B cell (primary cell): ENCODE results near the gene PHF13. TPM values are rescaled to one million over a fixed set of nuclear protein-coding genes. Genes with fewer than 3 reads are reported as not detected.
A peak's percentile ranks its signal among the peaks of the same experiment; 100 is the strongest.

Experiments used
- ATAC-seq: fragments of 200-7000 bp; cut with Tn5 transposase; one replicate; pipeline ENCODE4 v1.10.0; 2021; ENCODE audit warnings: low read depth, mild to moderate bottlenecking, moderate number of reproducible peaks, moderate library complexity
- CTCF ChIA-PET: fragments of 350-600 bp; sonication (Branson Sonifier 250); formaldehyde crosslinking; loops from one replicate; lab custom pipeline; 2021; ENCODE audit warnings: antibody characterized with exemption, inconsistent platforms; lab: Charles Lee
- POLR2A ChIA-PET: fragments of 350-600 bp; sonication (Branson Sonifier 250); formaldehyde crosslinking; loops from one replicate; lab custom pipeline; 2021; ENCODE audit warnings: antibody characterized with exemption; lab: Charles Lee
- DNase-seq: peaks from one replicate; pipeline ENCODE4 v3.0.0; 2013
- H2AFZ ChIP-seq: 2 replicates; pipeline ENCODE4 v1.6.1; 2012; ENCODE audit warnings: mild to moderate bottlenecking, low read depth, low read length; ENCODE audit not compliant: insufficient read depth, poor library complexity, severe bottlenecking
- H3K27ac ChIP-seq, 2 donors: 1 replicate in 1 of 2; 2 replicates in 1 of 2; pipeline ENCODE4 v1.5.1; 2012 to 2013; ENCODE audit warnings: low read length in 2 of 2, mild to moderate bottlenecking in 2 of 2, moderate library complexity in 1 of 2
- H3K27me3 ChIP-seq, 4 experiments: fragments of 200-600 bp in 1 of 4; sonication (generic) in 1 of 4; replicated peaks in 1 of 4; 1 replicate in 2 of 4; 2 replicates in 2 of 4; pipeline versions ENCODE4 v1.6.1 to v1.7.0; 2013 to 2016; ENCODE audit warnings: low read length in 3 of 4, mild to moderate bottlenecking in 2 of 4, mixed read lengths in 1 of 4, moderate library complexity in 1 of 4; ENCODE audit not compliant: insufficient read depth in 4 of 4, control insufficient read depth in 3 of 4; ENCODE audit errors: control extremely low read depth in 1 of 4
- H3K36me3 ChIP-seq, 2 experiments: replicated peaks in 1 of 2; 1 replicate in 1 of 2; 2 replicates in 1 of 2; pipeline versions ENCODE4 v1.6.1 to v1.7.1; 2013; ENCODE audit warnings: low read length in 1 of 2; ENCODE audit not compliant: insufficient read depth in 2 of 2, control insufficient read depth in 1 of 2; ENCODE audit errors: control extremely low read depth in 1 of 2, extremely low read depth in 1 of 2
- H3K4me1 ChIP-seq, 2 donors: fragments of 200-600 bp in 1 of 2; sonication (generic) in 1 of 2; 1 replicate in 1 of 2; 2 replicates in 1 of 2; pipeline versions ENCODE4 v1.5.1 to v1.6.1; 2013 to 2017; ENCODE audit warnings: low read length in 2 of 2; ENCODE audit not compliant: control insufficient read depth in 2 of 2, insufficient read depth in 2 of 2
- H3K4me2 ChIP-seq: replicated peaks from 2 replicates; pipeline ENCODE3; 2012; ENCODE audit warnings: mild to moderate bottlenecking, low read depth, low read length; ENCODE audit not compliant: poor library complexity, severe bottlenecking
- H3K4me3 ChIP-seq, 5 experiments: fragments of 200-600 bp in 1 of 5; sonication (generic) in 1 of 5; 1 replicate in 3 of 5; 2 replicates in 2 of 5; pipeline versions ENCODE4 v1.5.1 to v1.7.0; 2011 to 2016; ENCODE audit warnings: low read length in 4 of 5, mild to moderate bottlenecking in 4 of 5, low read depth in 2 of 5, control low read depth in 1 of 5, moderate library complexity in 1 of 5; ENCODE audit not compliant: insufficient read depth in 1 of 5; ENCODE audit errors: control extremely low read depth in 1 of 5, extremely low read depth in 1 of 5
- H3K79me2 ChIP-seq: fragments of 200-600 bp; sonication (generic); one replicate; pipeline ENCODE4 v1.6.0; 2016; ENCODE audit warnings: low read length; ENCODE audit not compliant: control insufficient read depth, insufficient read depth
- H3K9ac ChIP-seq: fragments of 200-600 bp; sonication (generic); 2 replicates; pipeline ENCODE4 v1.6.1; 2017; ENCODE audit warnings: mild to moderate bottlenecking, low read length, moderate library complexity
- H3K9me3 ChIP-seq, 3 donors: one replicate each; pipeline versions ENCODE4 v1.6.1 to v1.7.1; 2013; ENCODE audit warnings: low read length in 2 of 3; ENCODE audit not compliant: control insufficient read depth in 2 of 3, insufficient read depth in 1 of 3; ENCODE audit errors: control extremely low read depth in 1 of 3
- H4K20me1 ChIP-seq: 2 replicates; pipeline ENCODE4 v1.6.0; 2012; ENCODE audit warnings: mild to moderate bottlenecking, low read length; ENCODE audit not compliant: insufficient read depth, control insufficient read depth, poor library complexity, severe bottlenecking
- H3K27ac Mint-ChIP-seq: one replicate; pipeline ENCODE4 v1.8.0; 2021; ENCODE audit warnings: mixed read lengths
- H3K27me3 Mint-ChIP-seq: one replicate; pipeline ENCODE4 v1.8.0; 2021; ENCODE audit warnings: mixed read lengths
- H3K4me1 Mint-ChIP-seq: one replicate; pipeline ENCODE4 v1.8.0; 2021; ENCODE audit warnings: mixed read lengths
- H3K4me3 Mint-ChIP-seq: one replicate; pipeline ENCODE4 v1.8.0; 2021; ENCODE audit warnings: mixed read lengths
- H3K9me3 Mint-ChIP-seq: one replicate; pipeline ENCODE4 v1.8.0; 2022; ENCODE audit warnings: mixed read lengths; ENCODE audit not compliant: insufficient read depth
- CTCF ChIP-seq: fragments of 200-600 bp; IDR thresholded peaks from one replicate; pipeline ENCODE4 v1.8.0; 2022; ENCODE audit warnings: antibody characterized with exemption, mild to moderate bottlenecking
- EZH2 ChIP-seq: IDR thresholded peaks from 2 replicates; pipeline ENCODE4 v1.6.1; 2012; ENCODE audit warnings: borderline replicate concordance, low read depth, mild to moderate bottlenecking, moderate library complexity, low read length; ENCODE audit not compliant: insufficient read depth, poor library complexity, severe bottlenecking
- WGBS: methylation state at CpG from one replicate; pipeline ENCODE4 v1.1.5; 2013; ENCODE audit warnings: missing lambda C conversion rate; ENCODE audit not compliant: insufficient coverage; 5-methylcytosine and 5-hydroxymethylcytosine counted together
- intact Hi-C: fragments of 100-400 bp; cut with micrococcal nuclease; formaldehyde crosslinking; loops from one replicate; pipeline ENCODE4 v1.10.0; 2022
- polyA plus RNA-seq: library from polyadenylated mRNA; depleted of rRNA; stranded (reverse); fragments of >200 nt; gene quantifications from 2 replicates; pipeline ENCODE4 v1.2.3, GENCODE V29; 2012
- total RNA-seq, 2 donors: library from RNA; stranded (reverse); fragments of 120-200 nt in 1 of 2; gene quantifications; 1 replicate in 1 of 2; 2 replicates in 1 of 2; pipeline versions ENCODE4 v1.2.3 to v1.2.4, GENCODE V29; 2013 to 2022

PHF13 gene
- total and polyA plus RNA-seq, 2 donors (not counting 1 experiment from before 2014, with no cell fraction given), result 5.3 to 11.0 TPM

DNA sequence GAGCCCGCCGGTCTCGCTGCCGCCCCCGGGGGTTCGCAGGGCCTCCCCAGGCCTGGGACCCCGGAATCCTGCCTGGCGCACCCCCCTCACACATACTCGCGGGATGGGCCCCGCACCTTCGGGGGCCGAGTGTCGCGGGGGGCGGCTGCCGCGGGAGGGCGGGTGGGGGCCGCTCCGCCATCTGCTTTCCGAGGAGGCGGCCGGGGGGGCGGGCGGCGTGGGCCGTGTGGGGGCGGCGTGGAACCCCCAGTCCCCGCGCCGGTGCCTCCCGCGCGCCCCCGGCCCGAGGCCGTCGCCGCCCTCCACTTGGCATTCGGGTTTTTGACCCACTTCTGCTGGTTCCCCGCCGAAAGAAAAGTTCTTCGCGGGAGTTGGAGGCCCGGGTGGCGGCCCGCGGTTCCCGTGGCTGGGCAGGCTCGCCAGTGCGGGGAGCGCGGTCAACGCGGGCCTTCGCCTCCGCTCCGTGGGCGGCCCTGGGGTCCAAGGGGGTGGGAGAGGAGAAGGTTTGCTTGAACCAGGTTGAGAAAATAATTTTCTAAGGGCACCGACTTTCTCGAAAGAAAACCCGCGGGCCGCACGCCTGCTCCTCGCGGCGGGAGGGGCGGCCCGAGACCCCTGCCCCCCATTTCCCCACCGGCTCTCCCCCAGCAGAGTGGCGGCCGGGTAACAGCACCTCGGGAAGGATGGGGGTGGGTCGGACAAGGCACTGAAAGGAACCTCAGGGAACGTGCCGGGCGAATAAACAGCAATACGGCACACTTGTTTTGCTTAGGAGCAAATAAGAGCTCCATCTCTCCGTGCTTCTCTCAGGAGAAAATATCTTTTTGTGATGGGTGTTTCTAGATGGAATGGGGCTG, 1.6 kb downstream of the PHF13 start:
- CTCF ChIA-PET, result interaction anchor here (0.6 to 1.5 kb wide), 2 partner anchors 9 to 11 kb away, joined by 3 to 7 read pairs; partner anchors contain the start of gene KLHL21
- Histone ChIP-seq H3K4me2 (peak overlapping the region; percentile 99), H4K20me1 (peaks cover 4% of the 10 kb centered on the region), H3K36me3 (peaks cover 0 to 7% of the 10 kb centered on the region in 2 experiments), H3K79me2 (peaks cover 16% of the 10 kb centered on the region), H3K9ac (peak overlapping the region; percentile 61), H2AFZ (peak overlapping the region; percentile 61), H3K27ac (no peak overlapping the region), H3K4me3 (peak overlapping the region in 4 of 5 experiments; percentile 28 to 86 (median 74)), H3K27me3 (no peaks in the 10 kb centered on the region), H3K9me3 (no peaks in the 10 kb centered on the region), H3K4me1 (peaks cover 11 to 14% of the 10 kb centered on the region in 2 donors)
- POLR2A ChIA-PET, result no interaction called here
- intact Hi-C loops, result no loop called here
- TF ChIP-seq EZH2 (no peak), CTCF (no peak)
- Mint-ChIP-seq H3K27me3 (no peaks in the 10 kb centered on the region), H3K27ac (peak overlapping the region; percentile 65), H3K4me1 (peaks cover 17% of the 10 kb centered on the region), H3K4me3 (peak overlapping the region; percentile 86), H3K9me3 (no peaks in the 10 kb centered on the region)
- no peak for ATAC-seq
- 2% methylated on average over 71 of the region's 82 CpGs for WGBS
- DNase-seq, result peak; percentile 37

DNA sequence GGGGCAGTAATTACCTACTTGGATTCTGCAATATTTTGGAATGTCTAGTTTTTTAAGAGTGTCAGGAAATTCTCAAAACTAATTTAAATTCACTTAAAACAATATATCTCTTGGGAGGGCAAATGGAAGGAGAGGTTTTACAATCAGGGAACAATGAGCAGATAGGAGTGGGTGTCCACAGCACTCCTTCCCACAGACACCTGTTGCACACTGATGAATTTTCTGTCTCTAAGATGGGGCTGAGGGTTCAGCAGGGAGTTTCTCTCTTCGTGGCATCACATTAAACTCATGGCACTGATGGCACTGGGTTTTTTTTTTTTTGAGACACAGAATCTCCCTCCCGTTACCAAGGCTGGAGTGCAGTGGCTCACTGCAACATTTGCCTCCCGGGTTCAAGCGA, 5.5 kb downstream of the PHF13 start:
- intact Hi-C loops, result no loop called here
- no peak overlapping the region for H2AFZ ChIP-seq
- H3K27ac ChIP-seq, result no peak overlapping the region
- H3K27me3 ChIP-seq, result no peaks in the 10 kb centered on the region
- Mint-ChIP-seq H3K4me3 (no peak overlapping the region), H3K27me3 (no peaks in the 10 kb centered on the region), H3K4me1 (peaks cover 10% of the 10 kb centered on the region), H3K27ac (no peak overlapping the region), H3K9me3 (no peaks in the 10 kb centered on the region)
- no peak for ATAC-seq
- DNase-seq, result no peak
- ChIA-PET POLR2A (no interaction called here), CTCF (no interaction called here)
- peaks cover 13% of the 10 kb centered on the region for H3K79me2 ChIP-seq
- peaks cover 0 to 12% of the 10 kb centered on the region in 2 experiments for H3K36me3 ChIP-seq
- no peaks in the 10 kb centered on the region for H3K9me3 ChIP-seq
- no peak overlapping the region for H3K4me2 ChIP-seq
- no peak overlapping the region for H3K4me3 ChIP-seq
- 83% methylated on average over 1 of the region's 4 CpGs for WGBS
- H4K20me1 ChIP-seq, result peaks cover under 1% of the 10 kb centered on the region
- H3K4me1 ChIP-seq, result peaks cover 6 to 7% of the 10 kb centered on the region in 2 donors
- TF ChIP-seq EZH2, result no peak
- TF ChIP-seq CTCF, result no peak
- H3K9ac ChIP-seq, result no peak overlapping the region
